Measurements from ENCODE around the gene GTF3C2. TPM values are rescaled to one million over a fixed set of nuclear protein-coding genes. Genes with fewer than 3 reads are reported as not detected.

Gene GTF3C2
- total RNA-seq, result 18.7 and 20.4 TPM in 2 replicates

GRCh38 chr2:27356382-27357181 lies at the start of gene GTF3C2:
Gene GTF3C2 (minus strand): TSS chr2:27356764. CDS start chr2:27343554, 13,210 bp downstream.
- DNase-seq (ENCODE audit: low read depth in 2 of 2), result peak; percentile 97

- DNase-seq (ENCODE audit: low read depth in 2 of 2), result no peak
These were observed 44.0 kb upstream of the GTF3C2 start for GRCh38 chr2:27400348-27401135.

- DNase-seq (ENCODE audit: low read depth in 2 of 2), result no peak
These were observed 42.4 kb upstream of the GTF3C2 start for GRCh38 chr2:27398962-27399361.

- DNase-seq (ENCODE audit: low read depth in 2 of 2), result no peak
These were observed 36.7 kb upstream of the GTF3C2 start for GRCh38 chr2:27393225-27393624.

GRCh38 chr2:27390822-27391679 lies 34.5 kb upstream of the GTF3C2 start:
- no peak for DNase-seq (ENCODE audit: low read depth in 2 of 2)

GRCh38 chr2:27381577-27382181 lies 25.1 kb upstream of the GTF3C2 start:
- no peak for DNase-seq (ENCODE audit: low read depth in 2 of 2)

GRCh38 chr2:27380626-27381545 lies 24.3 kb upstream of the GTF3C2 start, which contains the start of gene ZNF513:
Gene ZNF513 (minus strand): TSS chr2:27380734. CDS start chr2:27380526, 208 bp downstream.
- DNase-seq (ENCODE audit: low read depth in 2 of 2), result peak; percentile 96 to 98

GRCh38 chr2:27379836-27380625 lies 23.5 kb upstream of the GTF3C2 start:
- peak; percentile 50 to 52 for DNase-seq (ENCODE audit: low read depth in 2 of 2)

GRCh38 chr2:27379383-27379835 lies 22.8 kb upstream of the GTF3C2 start:
- DNase-seq (ENCODE audit: low read depth in 2 of 2), result no peak

- DNase-seq (ENCODE audit: low read depth in 2 of 2), result no peak
These were observed 22.3 kb upstream of the GTF3C2 start for GRCh38 chr2:27378809-27379290.

- peak in 1 of 2 donors; percentile 20 for DNase-seq (ENCODE audit: low read depth in 2 of 2)
These were observed 21.7 kb upstream of the GTF3C2 start for GRCh38 chr2:27378096-27378808.

GRCh38 chr2:27377618-27378095 lies 21.1 kb upstream of the GTF3C2 start:
- DNase-seq (ENCODE audit: low read depth in 2 of 2), result no peak

GRCh38 chr2:27376866-27377617 lies 20.5 kb upstream of the GTF3C2 start:
- DNase-seq (ENCODE audit: low read depth in 2 of 2), result no peak

- no peak for DNase-seq (ENCODE audit: low read depth in 2 of 2)
These were observed 19.7 kb upstream of the GTF3C2 start for GRCh38 chr2:27376151-27376865.

- no peak for DNase-seq (ENCODE audit: low read depth in 2 of 2)
These were observed 19.0 kb upstream of the GTF3C2 start for GRCh38 chr2:27375513-27376099.

- no peak for DNase-seq (ENCODE audit: low read depth in 2 of 2)
These were observed 17.0 kb upstream of the GTF3C2 start for GRCh38 chr2:27373567-27373966.

Measured in lung microvascular endothelial cell (primary cell).